Suprapubic skin (tissue), 4 donors: ENCODE measurements around the gene CLASP2.
"Not testable (repeated sequence)": the region's sequence is repeated elsewhere in the genome, so short reads cannot be mapped to it uniquely, and the experiment has no call there.

ENCODE experiments used
- CTCF ChIP-seq, 2 donors: fragments of 200-600 bp in 1 of 2; fragments of 450-650 bp in 1 of 2; sonication (generic) in 1 of 2; IDR thresholded peaks; one replicate each; pipeline ENCODE4 v1.5.1; 2016 to 2019; ENCODE audit warnings: antibody characterized with exemption in 2 of 2, mild to moderate bottlenecking in 1 of 2, moderate library complexity in 1 of 2
- EP300 ChIP-seq: sonication (generic); formaldehyde crosslinking; IDR thresholded peaks from one replicate; pipeline ENCODE4 v1.6.1; 2017; ENCODE audit warnings: antibody characterized with exemption
- POLR2A ChIP-seq, 2 donors: fragments of 450-650 bp; IDR thresholded peaks; one replicate each; pipeline ENCODE4 v1.6.1; 2017; ENCODE audit warnings: antibody characterized with exemption in 2 of 2, mild to moderate bottlenecking in 2 of 2, moderate library complexity in 2 of 2
- POLR2AphosphoS5 ChIP-seq, 3 donors: sonication (generic); formaldehyde crosslinking; IDR thresholded peaks; one replicate each; pipeline ENCODE4 v1.6.1; 2017; ENCODE audit warnings: antibody characterized with exemption in 3 of 3

GRCh38 chr3:33651101-33651500 is 67.0 kb downstream of the CLASP2 start:
- TF ChIP-seq CTCF (IDR thresholded peaks at IDR 0.05); POLR2AphosphoS5 (IDR thresholded peaks at IDR 0.05); POLR2A (IDR thresholded peaks at IDR 0.05); EP300: not testable (repeated sequence)
